Esophagus muscularis mucosa (tissue), 3 donors: ENCODE measurements around the gene TBC1D22A.

ENCODE experiments used
- EP300 ChIP-seq: sonication (generic); formaldehyde crosslinking; IDR thresholded peaks from one replicate; pipeline ENCODE4 v1.6.1; 2017; ENCODE audit warnings: antibody characterized with exemption
- TF ChIP-seq, protein P1 (sequence below), 3 experiments: fragments of 200-600 bp in 2 of 3; fragments of 450-650 bp in 1 of 3; sonication (generic) in 2 of 3; IDR thresholded peaks; one replicate each; pipeline ENCODE4 v1.5.1; 2017 to 2019; ENCODE audit warnings: antibody characterized with exemption in 3 of 3, mild to moderate bottlenecking in 2 of 3, moderate library complexity in 1 of 3

DNA sequence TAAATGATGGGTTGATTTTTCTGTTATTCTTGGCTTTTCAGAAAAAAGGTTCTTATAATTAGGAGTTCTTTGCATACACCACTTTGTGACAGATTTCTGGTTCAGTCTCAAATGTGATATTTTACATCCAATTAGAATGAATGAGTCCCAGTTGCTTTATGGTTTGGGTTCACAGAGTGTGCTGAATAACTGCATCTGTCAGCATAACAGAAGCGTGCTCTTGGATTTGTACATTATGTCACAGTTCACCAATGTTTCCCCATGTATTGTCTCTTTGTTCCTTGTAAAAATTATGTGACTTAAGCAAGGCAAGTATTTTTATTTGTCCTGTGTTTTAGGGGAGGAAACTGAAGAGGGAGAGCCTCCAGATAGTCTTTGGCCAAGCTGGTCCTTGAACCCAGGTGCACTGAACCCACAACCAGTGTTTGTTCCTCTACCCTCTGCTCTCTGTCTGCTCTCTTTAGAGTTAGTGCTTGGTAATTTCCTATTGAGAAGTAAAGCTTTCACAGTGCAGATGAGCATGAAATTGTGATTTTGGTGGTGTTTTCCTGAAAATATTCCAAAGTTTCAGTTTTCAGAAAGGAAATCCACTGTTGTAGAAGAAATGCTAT lies 107.5 kb downstream of the TBC1D22A start:
- TF ChIP-seq, protein P1, sequence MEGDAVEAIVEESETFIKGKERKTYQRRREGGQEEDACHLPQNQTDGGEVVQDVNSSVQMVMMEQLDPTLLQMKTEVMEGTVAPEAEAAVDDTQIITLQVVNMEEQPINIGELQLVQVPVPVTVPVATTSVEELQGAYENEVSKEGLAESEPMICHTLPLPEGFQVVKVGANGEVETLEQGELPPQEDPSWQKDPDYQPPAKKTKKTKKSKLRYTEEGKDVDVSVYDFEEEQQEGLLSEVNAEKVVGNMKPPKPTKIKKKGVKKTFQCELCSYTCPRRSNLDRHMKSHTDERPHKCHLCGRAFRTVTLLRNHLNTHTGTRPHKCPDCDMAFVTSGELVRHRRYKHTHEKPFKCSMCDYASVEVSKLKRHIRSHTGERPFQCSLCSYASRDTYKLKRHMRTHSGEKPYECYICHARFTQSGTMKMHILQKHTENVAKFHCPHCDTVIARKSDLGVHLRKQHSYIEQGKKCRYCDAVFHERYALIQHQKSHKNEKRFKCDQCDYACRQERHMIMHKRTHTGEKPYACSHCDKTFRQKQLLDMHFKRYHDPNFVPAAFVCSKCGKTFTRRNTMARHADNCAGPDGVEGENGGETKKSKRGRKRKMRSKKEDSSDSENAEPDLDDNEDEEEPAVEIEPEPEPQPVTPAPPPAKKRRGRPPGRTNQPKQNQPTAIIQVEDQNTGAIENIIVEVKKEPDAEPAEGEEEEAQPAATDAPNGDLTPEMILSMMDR (IDR thresholded peaks at IDR 0.05) = no peak
- no peak for TF ChIP-seq EP300
